Endothelial cell of umbilical vein (primary cell): Measurements from ENCODE around the gene ABCG4. TPM values are rescaled to one million over a fixed set of nuclear protein-coding genes. Genes with fewer than 3 reads are reported as not detected.

Source experiments
- BruUV-seq: library from RNA; stranded (reverse); fragments of 400-500 nt; replicated peaks from 2 replicates; lab custom pipeline; 2021; lab: Mats Ljungman, UMichigan
- CTCF ChIA-PET: fragments of 300-600, 350-600 bp; sonication (Branson Sonifier 250); formaldehyde crosslinking; loops from one replicate; lab custom pipeline; 2021; ENCODE audit warnings: antibody characterized with exemption, inconsistent platforms; lab: Charles Lee
- POLR2A ChIA-PET: fragments of 300-600, 350-600 bp; sonication (Branson Sonifier 250); formaldehyde crosslinking; loops from one replicate; lab custom pipeline; 2021; ENCODE audit warnings: antibody characterized with exemption, inconsistent platforms; lab: Charles Lee
- DNase-seq: peaks from one replicate; pipeline ENCODE4 v3.0.0-alpha.2; 2011; ENCODE audit warnings: low read depth, low spot score
- FAIRE-seq: peaks from 2 replicates; lab custom pipeline; 2011; peaks lifted over from hg19 to GRCh38; lab: Jason Lieb, UNC
- H2AFZ ChIP-seq: 2 replicates; pipeline ENCODE4 v1.6.0; 2012; ENCODE audit warnings: low read depth, low read length, control low read depth, inconsistent platforms
- H3K27ac ChIP-seq: 2 replicates; pipeline ENCODE4 v1.5.1; 2011; ENCODE audit warnings: low read depth, mild to moderate bottlenecking, control low read depth, low read length, moderate library complexity; ENCODE audit not compliant: insufficient read depth
- H3K27me3 ChIP-seq, 2 experiments: 2 replicates each; pipeline versions ENCODE4 v1.6.0 to v1.6.1; 2011; ENCODE audit warnings: low read length in 2 of 2, mixed read lengths in 1 of 2; ENCODE audit not compliant: control insufficient read depth in 2 of 2, insufficient read depth in 2 of 2
- H3K36me3 ChIP-seq, 2 experiments: 2 replicates in 1 of 2; 3 replicates in 1 of 2; pipeline ENCODE4 v1.5.1; 2011; ENCODE audit warnings: low read length in 2 of 2, mild to moderate bottlenecking in 1 of 2, moderate library complexity in 1 of 2; ENCODE audit not compliant: control insufficient read depth in 2 of 2, insufficient read depth in 2 of 2; ENCODE audit errors: extremely low read depth in 1 of 2
- H3K4me1 ChIP-seq: 3 replicates; pipeline ENCODE4 v1.5.1; 2011; ENCODE audit warnings: mild to moderate bottlenecking, low read length; ENCODE audit not compliant: control insufficient read depth, insufficient read depth; ENCODE audit errors: extremely low read depth
- H3K4me2 ChIP-seq: 2 replicates; pipeline ENCODE4 v1.6.1; 2011; ENCODE audit warnings: low read length, control low read depth, mixed read lengths; ENCODE audit not compliant: insufficient read depth
- H3K4me3 ChIP-seq, 3 experiments: fragments of 200-600 bp in 1 of 3; sonication (generic), shearing (Covaris generic) in 1 of 3; replicated peaks in 1 of 3; 2 replicates each; pipeline ENCODE4 v1.5.1; 2011 to 2016; ENCODE audit warnings: control low read depth in 3 of 3, low read length in 3 of 3, mild to moderate bottlenecking in 2 of 3, inconsistent platforms in 1 of 3, low read depth in 1 of 3, moderate library complexity in 1 of 3; ENCODE audit not compliant: insufficient read depth in 1 of 3
- H3K79me2 ChIP-seq: 2 replicates; pipeline ENCODE4 v1.6.0; 2012; ENCODE audit warnings: low read length, inconsistent platforms; ENCODE audit not compliant: control insufficient read depth, insufficient read depth
- H3K9ac ChIP-seq: replicated peaks from 2 replicates; pipeline ENCODE3; 2011; ENCODE audit warnings: low read length, control low read depth; ENCODE audit not compliant: insufficient read depth; ENCODE audit errors: extremely low read depth
- H3K9me1 ChIP-seq: replicated peaks from 3 replicates; pipeline ENCODE4 v1.6.0; 2011; ENCODE audit warnings: mild to moderate bottlenecking, low read length; ENCODE audit not compliant: control insufficient read depth, insufficient read depth; ENCODE audit errors: extremely low read depth
- H3K9me3 ChIP-seq: replicated peaks from 2 replicates; pipeline ENCODE4 v1.5.1; 2012; ENCODE audit warnings: low read length, inconsistent platforms; ENCODE audit not compliant: control insufficient read depth, insufficient read depth
- H4K20me1 ChIP-seq: replicated peaks from 2 replicates; pipeline ENCODE3; 2011; ENCODE audit warnings: mild to moderate bottlenecking, low read length; ENCODE audit not compliant: control insufficient read depth, insufficient read depth; ENCODE audit errors: extremely low read depth
- CTCF ChIP-seq, 2 donors: IDR thresholded peaks; 1 replicate in 1 of 2; 2 replicates in 1 of 2; pipeline ENCODE4 v1.5.1; 2011; ENCODE audit warnings: low read length in 2 of 2, mild to moderate bottlenecking in 2 of 2, moderate library complexity in 2 of 2, control low read depth in 1 of 2, inconsistent platforms in 1 of 2, low read depth in 1 of 2; ENCODE audit not compliant: insufficient read depth in 1 of 2; ENCODE audit errors: extremely low read depth in 1 of 2
- EZH2 ChIP-seq: IDR thresholded peaks from 2 replicates; pipeline ENCODE4 v1.6.1; 2012; ENCODE audit warnings: borderline replicate concordance, low read depth, mild to moderate bottlenecking, moderate library complexity, low read length, inconsistent platforms; ENCODE audit not compliant: severe bottlenecking
- FOS ChIP-seq: IDR thresholded peaks from 2 replicates; pipeline ENCODE4 v1.6.1; 2011; ENCODE audit warnings: mild to moderate bottlenecking, low read length, moderate library complexity, borderline replicate concordance; ENCODE audit not compliant: insufficient read depth
- GATA2 ChIP-seq: IDR thresholded peaks from 2 replicates; pipeline ENCODE4 v1.7.0; 2011; ENCODE audit warnings: low read depth, mild to moderate bottlenecking, moderate library complexity, mixed read lengths, low read length; ENCODE audit not compliant: insufficient read length, insufficient read depth
- JUN ChIP-seq: IDR thresholded peaks from 2 replicates; pipeline ENCODE4 v1.6.1; 2011; ENCODE audit warnings: borderline replicate concordance, low read depth; ENCODE audit not compliant: insufficient read length, insufficient read depth
- MAX ChIP-seq: IDR thresholded peaks from 2 replicates; pipeline ENCODE4 v1.6.1; 2011; ENCODE audit not compliant: insufficient read depth, insufficient read length
- MYC ChIP-seq: IDR thresholded peaks from one replicate; pipeline ENCODE4 v1.6.1; 2011; ENCODE audit warnings: mild to moderate bottlenecking, low read depth, low read length
- POLR2A ChIP-seq: IDR thresholded peaks from 2 replicates; pipeline ENCODE4 v1.6.1; 2012; ENCODE audit warnings: low read depth, mild to moderate bottlenecking, control low read depth, low read length
- POLR2AphosphoS5 ChIP-seq: IDR thresholded peaks from 2 replicates; pipeline ENCODE4 v1.6.1; 2012; ENCODE audit warnings: low read depth, mild to moderate bottlenecking, control low read depth, low read length, moderate library complexity; ENCODE audit not compliant: insufficient read depth
- dilution Hi-C: fragments of 300-500 bp; cut with MboI; formaldehyde crosslinking; loops from one replicate; pipeline ENCODE4 v1.15.0; 2019; ENCODE audit warnings: low sequenced_read_pairs; ENCODE audit not compliant: extremely low pct_ligation_motif_present
- intact Hi-C: fragments of 100-400 bp; cut with micrococcal nuclease; formaldehyde crosslinking; loops from one replicate; pipeline ENCODE4 v1.10.0; 2022
- polyA plus RNA-seq, 4 experiments: library from polyadenylated mRNA; depleted of rRNA in 3 of 4; stranded (reverse) in 3 of 4; unstranded in 1 of 4; fragments of >200 nt; gene quantifications; 2 replicates each; pipeline versions ENCODE4 v1.2.1 to v1.2.3, GENCODE V29; 2011 to 2012; ENCODE audit warnings: missing spikeins in 1 of 4
- total RNA-seq: library from RNA; stranded (reverse); gene quantifications from 2 replicates; pipeline ENCODE4 v1.2.3, GENCODE V29; 2021

Gene ABCG4
- total and polyA plus RNA-seq, 2 donors (not counting 3 experiments of a cell fraction or from before 2014, with no cell fraction given): 1.0 to 1.7 TPM

GRCh38 chr11:119193001-119193400, 44.1 kb downstream of the ABCG4 start:
- BruUV-seq: no TSS peak

GRCh38 chr11:119193626-119194025, 44.8 kb downstream of the ABCG4 start:
- H2AFZ ChIP-seq: no peak overlapping the region
- H3K9me1 ChIP-seq: no peaks in the 10 kb centered on the region
- no peaks in the 10 kb centered on the region for H3K36me3 ChIP-seq
- dilution Hi-C loops (no loop called here), intact Hi-C loops (no loop called here)
- H3K27ac ChIP-seq: no peak overlapping the region
- no peak overlapping the region for H3K4me3 ChIP-seq
- no TSS peak for BruUV-seq
- H4K20me1 ChIP-seq: no peaks in the 10 kb centered on the region
- POLR2A ChIA-PET: interaction anchor here (1.2 kb wide), 1 partner anchor 15 kb away, joined by 3 read pairs; no protein-coding TSS in a partner anchor
- H3K27me3 ChIP-seq: no peaks in the 10 kb centered on the region
- no peaks in the 10 kb centered on the region for H3K9me3 ChIP-seq
- no peaks in the 10 kb centered on the region for H3K4me1 ChIP-seq
- H3K79me2 ChIP-seq: no peaks in the 10 kb centered on the region
- H3K9ac ChIP-seq: no peak overlapping the region
- no peak overlapping the region for H3K4me2 ChIP-seq
- DNase-seq (no peak), FAIRE-seq (no peak)
- no peak for TF ChIP-seq JUN
- no peak for TF ChIP-seq MYC
- no peak for TF ChIP-seq CTCF (IDR thresholded peaks at IDR 0.05; ENCODE audit: extremely low read depth in 1 of 2, insufficient read depth in 1 of 2, low read depth in 1 of 2, low read length in 2 of 2)
- TF ChIP-seq FOS: no peak
- no peak for TF ChIP-seq MAX
- TF ChIP-seq POLR2AphosphoS5: no peak
- no peak for TF ChIP-seq EZH2
- TF ChIP-seq POLR2A: no peak
- TF ChIP-seq GATA2: no peak
- CTCF ChIA-PET: interaction anchor here (4.5 kb wide), 1 partner anchor 24 kb away, joined by 43 read pairs; the partner anchor contains the start of gene NLRX1

More at GRCh38 chr11:119193001-119193400, 44.1 kb downstream of the ABCG4 start:
- no peaks in the 10 kb centered on the region for H3K9me1 ChIP-seq
- intact Hi-C loops (no loop called here), dilution Hi-C loops (no loop called here)
- no peak overlapping the region for H3K4me2 ChIP-seq
- H3K79me2 ChIP-seq: no peaks in the 10 kb centered on the region
- H2AFZ ChIP-seq: no peak overlapping the region
- ChIA-PET CTCF (interaction anchor here (1.1 to 4.5 kb wide), 2 partner anchors 24 to 48 kb away, joined by 3 to 43 read pairs; partner anchors contain the start of gene NLRX1), POLR2A (no interaction called here)
- H3K4me1 ChIP-seq: no peaks in the 10 kb centered on the region
- H4K20me1 ChIP-seq: no peaks in the 10 kb centered on the region
- H3K9me3 ChIP-seq: no peaks in the 10 kb centered on the region
- no peak overlapping the region for H3K9ac ChIP-seq
- no peak for TF ChIP-seq CTCF (IDR thresholded peaks at IDR 0.05; ENCODE audit: extremely low read depth in 1 of 2, insufficient read depth in 1 of 2, low read depth in 1 of 2, low read length in 2 of 2)
- no peaks in the 10 kb centered on the region for H3K27me3 ChIP-seq
- H3K36me3 ChIP-seq: no peaks in the 10 kb centered on the region
- DNase-seq: no peak
- H3K4me3 ChIP-seq: no peak overlapping the region
- FAIRE-seq: no peak
- H3K27ac ChIP-seq: no peak overlapping the region
